ENCODE results near the gene LRP1. TPM values are rescaled to one million over a fixed set of nuclear protein-coding genes. Genes with fewer than 3 reads are reported as not detected.

Gene LRP1
- total RNA-seq, 2 experiments from 2014 or later, result 0.57 to 0.95 TPM

- ChIA-PET POLR2A (interaction anchor here (0.6 to 3.0 kb wide), 8 partner anchors 11 to 201 kb away, joined by 3 to 39 read pairs (median 4); partner anchors contain the start of genes NXPH4, R3HDM2 and STAT6), CTCF (interaction anchor here (0.6 to 13.2 kb wide), 8 partner anchors 13 to 1514 kb away, joined by 3 to 316 read pairs (median 4); partner anchors contain the start of genes GLI1, INHBE and LRP1)
Measured at GRCh38 chr12:57229046-57229633, 100.9 kb downstream of the LRP1 start.

GRCh38 chr12:57229634-57230380, 101.5 kb downstream of the LRP1 start, which contains the start of gene SHMT2:
SHMT2 (plus strand) TSS chr12:57229711; CDS start chr12:57229779, 68 bp downstream.
- POLR2A ChIA-PET, result interaction anchor here (0.6 to 3.0 kb wide), 8 partner anchors 11 to 201 kb away, joined by 3 to 39 read pairs (median 4); partner anchors contain the start of genes NXPH4, R3HDM2 and STAT6

GRCh38 chr12:57230381-57231155, 102.3 kb downstream of the LRP1 start:
- POLR2A ChIA-PET, result interaction anchor here (1.0 to 3.0 kb wide), 3 partner anchors 10 to 143 kb away, joined by 3 to 39 read pairs (median 5); no protein-coding TSS in a partner anchor
- CTCF ChIA-PET, result interaction anchor here (0.8 to 13.2 kb wide), 7 partner anchors 12 to 229 kb away, joined by 3 to 316 read pairs (median 3); partner anchors contain the start of genes GLI1 and LRP1

More at GRCh38 chr12:57229634-57230380, 101.5 kb downstream of the LRP1 start, which contains the start of gene SHMT2:
- CTCF ChIA-PET, result interaction anchor here (0.5 to 13.2 kb wide), 10 partner anchors 13 to 473 kb away, joined by 3 to 316 read pairs (median 3); partner anchors contain the start of genes GLI1, INHBE and LRP1

- ChIA-PET POLR2A (interaction anchor here (3.0 kb wide), 1 partner anchor 9 kb away, joined by 39 read pairs; no protein-coding TSS in a partner anchor), CTCF (interaction anchor here (1.2 to 13.2 kb wide), 3 partner anchors 11 to 224 kb away, joined by 3 to 316 read pairs (median 92); a partner anchor contains a TSS)
Measured at GRCh38 chr12:57231276-57232021, 103.2 kb downstream of the LRP1 start.

GRCh38 chr12:57232156-57232756, 104.0 kb downstream of the LRP1 start:
- POLR2A ChIA-PET, result no interaction called here
- CTCF ChIA-PET, result interaction anchor here (8.9 to 13.2 kb wide), 2 partner anchors 10 to 18 kb away, joined by 92 to 316 read pairs; a partner anchor contains a TSS

- POLR2A ChIA-PET, result no interaction called here
- CTCF ChIA-PET, result interaction anchor here (0.9 to 13.2 kb wide), 4 partner anchors 8 to 110 kb away, joined by 3 to 316 read pairs (median 48); a partner anchor contains a TSS
Measured at GRCh38 chr12:57233357-57234232, 105.3 kb downstream of the LRP1 start.

GRCh38 chr12:57234233-57234570, 105.9 kb downstream of the LRP1 start:
- ChIA-PET POLR2A (no interaction called here), CTCF (interaction anchor here (0.9 to 13.2 kb wide), 4 partner anchors 8 to 110 kb away, joined by 3 to 316 read pairs (median 48); a partner anchor contains a TSS)

- ChIA-PET CTCF (interaction anchor here (8.9 to 10.4 kb wide), 2 partner anchors 20 to 22 kb away, joined by 92 to 327 read pairs; partner anchors contain the start of gene NXPH4), POLR2A (no interaction called here)
Measured at GRCh38 chr12:57234571-57235016, 106.3 kb downstream of the LRP1 start.

- POLR2A ChIA-PET, result no interaction called here
- CTCF ChIA-PET, result interaction anchor here (0.6 to 10.4 kb wide), 2 partner anchors 22 to 1045 kb away, joined by 4 to 327 read pairs; partner anchors contain the start of gene NXPH4
Measured at GRCh38 chr12:57235017-57235727, 106.9 kb downstream of the LRP1 start.

- CTCF ChIA-PET, result interaction anchor here (10.4 kb wide), 1 partner anchor 23 kb away, joined by 327 read pairs; the partner anchor contains the start of gene NXPH4
- POLR2A ChIA-PET, result interaction anchor here (1.0 kb wide), 1 partner anchor 9 kb away, joined by 4 read pairs; no protein-coding TSS in a partner anchor
Measured at GRCh38 chr12:57235728-57236131, 107.4 kb downstream of the LRP1 start.

GRCh38 chr12:57236201-57236924, 108.1 kb downstream of the LRP1 start:
- ChIA-PET POLR2A (interaction anchor here (0.6 to 1.0 kb wide), 3 partner anchors 9 to 125 kb away, joined by 3 to 4 read pairs (median 4); partner anchors contain the start of gene STAT6), CTCF (interaction anchor here (0.6 to 12.1 kb wide), 3 partner anchors 9 to 71 kb away, joined by 4 to 327 read pairs (median 316); partner anchors contain the start of genes NXPH4 and SHMT2)

GRCh38 chr12:57236925-57237595, 108.8 kb downstream of the LRP1 start:
- ChIA-PET CTCF (interaction anchor here (0.6 to 12.1 kb wide), 5 partner anchors 10 to 116 kb away, joined by 3 to 327 read pairs (median 4); partner anchors contain the start of genes NXPH4 and SHMT2), POLR2A (interaction anchor here (0.5 to 1.0 kb wide), 2 partner anchors 14 to 24 kb away, joined by 4 read pairs; no protein-coding TSS in a partner anchor)

- ChIA-PET POLR2A (interaction anchor here (0.5 kb wide), 1 partner anchor 24 kb away, joined by 4 read pairs; no protein-coding TSS in a partner anchor), CTCF (interaction anchor here (0.6 to 12.1 kb wide), 6 partner anchors 10 to 117 kb away, joined by 3 to 327 read pairs (median 6); partner anchors contain the start of genes NXPH4 and SHMT2)
Measured at GRCh38 chr12:57237596-57237931, 109.3 kb downstream of the LRP1 start.

Data from activated CD8-positive, alpha-beta memory T cell treated with anti-CD3 and anti-CD28 coated beads for 36 hours (primary cell).